Spleen (tissue), 11 donors: ENCODE measurements around the gene PLEKHJ1. TPM values are rescaled to one million over a fixed set of nuclear protein-coding genes. Genes with fewer than 3 reads are reported as not detected.
A peak's percentile ranks its signal among the peaks of the same experiment; 100 is the strongest.

Experiments
- DNase-seq: peaks from one replicate; pipeline ENCODE4 v3.0.0-alpha.2; 2020
- H3K27ac ChIP-seq, 8 donors: fragments of 200-600 bp; sonication (generic) in 7 of 8; 1 replicate in 4 of 8; 2 replicates in 4 of 8; pipeline versions ENCODE4 v1.5.0 to v1.8.0; 2016 to 2021; ENCODE audit warnings: inconsistent platforms in 4 of 8, mild to moderate bottlenecking in 4 of 8, moderate library complexity in 1 of 8
- H3K27me3 ChIP-seq, 7 donors: fragments of 200-600 bp; sonication (generic) in 6 of 7; replicated peaks in 1 of 7; 1 replicate in 4 of 7; 2 replicates in 3 of 7; pipeline versions ENCODE4 v1.5.0 to v1.8.0; 2016 to 2021; ENCODE audit warnings: inconsistent platforms in 3 of 7, mild to moderate bottlenecking in 1 of 7
- H3K36me3 ChIP-seq, 6 donors: fragments of 200-600 bp; sonication (generic) in 5 of 6; 1 replicate in 4 of 6; 2 replicates in 2 of 6; pipeline versions ENCODE4 v1.5.0 to v1.8.0; 2016 to 2021; ENCODE audit warnings: inconsistent platforms in 2 of 6
- H3K4me1 ChIP-seq, 6 donors: fragments of 200-600 bp; sonication (generic) in 5 of 6; 1 replicate in 3 of 6; 2 replicates in 3 of 6; pipeline versions ENCODE4 v1.5.0 to v1.8.0; 2016 to 2021; ENCODE audit warnings: inconsistent platforms in 3 of 6
- H3K4me3 ChIP-seq, 8 donors: fragments of 200-600 bp; sonication (generic) in 7 of 8; 1 replicate in 4 of 8; 2 replicates in 4 of 8; pipeline versions ENCODE4 v1.5.0 to v1.8.0; 2016 to 2021; ENCODE audit warnings: inconsistent platforms in 4 of 8, mild to moderate bottlenecking in 4 of 8, moderate library complexity in 2 of 8
- H3K9me3 ChIP-seq, 8 donors: fragments of 200-600 bp; sonication (generic) in 7 of 8; 1 replicate in 4 of 8; 2 replicates in 4 of 8; pipeline versions ENCODE4 v1.5.0 to v1.8.0; 2016 to 2021; ENCODE audit warnings: inconsistent platforms in 4 of 8
- POLR2A ChIP-seq, 3 donors: fragments of 450-650 bp; IDR thresholded peaks; one replicate each; pipeline ENCODE4 v1.5.1; 2017; ENCODE audit warnings: antibody characterized with exemption in 3 of 3, mild to moderate bottlenecking in 1 of 3
- POLR2AphosphoS5 ChIP-seq, 3 donors: sonication (generic); formaldehyde crosslinking; IDR thresholded peaks; one replicate each; pipeline ENCODE4 v1.5.1; 2017; ENCODE audit warnings: antibody characterized with exemption in 3 of 3
- WGBS, 5 donors: extraction: QIAGEN DNeasy Blood & Tissue Kit in 3 of 5; methylation state at CpG; one replicate each; pipeline versions ENCODE4 v1.1.5 to v1.1.7; 2013 to 2018; 5-methylcytosine and 5-hydroxymethylcytosine counted together
- intact Hi-C: fragments of 100-400 bp; cut with DNase I; formaldehyde crosslinking; loops from one replicate; pipeline ENCODE4 v1.15.0; 2023; ENCODE audit warnings: low total_unique reads
- polyA plus RNA-seq, 3 donors: library from polyadenylated mRNA; stranded (reverse); fragments of 200-250 nt; gene quantifications; one replicate each; pipeline ENCODE4 v1.2.1, GENCODE V29; 2013
- total RNA-seq, 7 donors: library from RNA; depleted of rRNA in 3 of 7; stranded (reverse); fragments of >200 nt in 3 of 7; fragmentation: NEBNext Ultra II Directional in 4 of 7; extraction: Animal tissue kit (Norgen Biotek cat#: 25700) in 4 of 7; gene quantifications; one replicate each; pipeline versions ENCODE4 v1.1.0 to v1.2.1, GENCODE V29; 2016 to 2021
- TF ChIP-seq, protein P1 (sequence below), 11 experiments: fragments of 200-600 bp in 7 of 11; fragments of 450-650 bp in 4 of 11; sonication (generic) in 4 of 11; IDR thresholded peaks in 8 of 11; conservative IDR thresholded peaks in 3 of 11; 1 replicate in 7 of 11; 2 replicates in 4 of 11; pipeline versions ENCODE4 v1.4.0 to v1.8.0; 2016 to 2021; ENCODE audit warnings: antibody characterized with exemption in 11 of 11, inconsistent platforms in 4 of 11, mild to moderate bottlenecking in 1 of 11
- donor health status: healthy with polysubstance abuse.
- donor health status: DM: no; HTN: no; CAD: no; lungs with moderate emphysema.
- donor health status: DM: no; HTN: no; CAD: no.
- donor health status: Bipolar disorder and iron deficiency.
- donor health status: healthy.
- donor health status: DM: no; HTN: no; CAD: no.
- donor health status: DM: yes; HTN: yes; CAD: no.

PLEKHJ1 gene
- total and polyA plus RNA-seq, 10 donors: 37.7 to 117 (median 57.4) TPM

DNA sequence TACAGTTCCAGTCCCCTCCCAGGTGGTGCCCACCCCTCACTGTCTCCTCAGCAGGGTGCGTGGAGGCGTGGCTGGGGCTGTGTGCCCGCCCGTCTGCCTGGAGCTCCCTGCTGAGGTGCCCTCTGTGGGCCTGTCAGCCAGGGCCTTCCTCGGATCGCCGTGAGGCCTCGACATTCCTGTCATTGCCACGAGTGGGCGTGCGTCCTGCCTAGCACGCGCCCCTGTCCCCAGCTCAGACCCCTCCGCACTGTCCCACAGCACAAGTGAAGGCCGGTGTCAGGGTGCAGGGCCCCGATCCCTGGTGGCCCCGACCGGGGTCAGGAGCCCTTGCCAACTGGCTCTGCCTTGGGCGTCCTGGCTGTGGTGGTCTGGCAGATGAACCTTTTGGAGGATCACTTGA, 40.2 kb downstream of the PLEKHJ1 start:
- Histone ChIP-seq H3K9me3 (no peaks in the 10 kb centered on the region), H3K36me3 (peaks cover 0 to 97% (median 65%) of the 10 kb centered on the region in 6 donors), H3K4me3 (no peak overlapping the region), H3K4me1 (peaks cover 0 to 22% (median 0%) of the 10 kb centered on the region in 6 donors), H3K27me3 (no peaks in the 10 kb centered on the region), H3K27ac (no peak overlapping the region)
- intact Hi-C loops: no loop called here
- no peak for DNase-seq
- TF ChIP-seq POLR2AphosphoS5 (IDR thresholded peaks at IDR 0.05) (peak in 1 of 3 donors; percentile 31), POLR2A (IDR thresholded peaks at IDR 0.05) (no peak)
- TF ChIP-seq, protein P1, sequence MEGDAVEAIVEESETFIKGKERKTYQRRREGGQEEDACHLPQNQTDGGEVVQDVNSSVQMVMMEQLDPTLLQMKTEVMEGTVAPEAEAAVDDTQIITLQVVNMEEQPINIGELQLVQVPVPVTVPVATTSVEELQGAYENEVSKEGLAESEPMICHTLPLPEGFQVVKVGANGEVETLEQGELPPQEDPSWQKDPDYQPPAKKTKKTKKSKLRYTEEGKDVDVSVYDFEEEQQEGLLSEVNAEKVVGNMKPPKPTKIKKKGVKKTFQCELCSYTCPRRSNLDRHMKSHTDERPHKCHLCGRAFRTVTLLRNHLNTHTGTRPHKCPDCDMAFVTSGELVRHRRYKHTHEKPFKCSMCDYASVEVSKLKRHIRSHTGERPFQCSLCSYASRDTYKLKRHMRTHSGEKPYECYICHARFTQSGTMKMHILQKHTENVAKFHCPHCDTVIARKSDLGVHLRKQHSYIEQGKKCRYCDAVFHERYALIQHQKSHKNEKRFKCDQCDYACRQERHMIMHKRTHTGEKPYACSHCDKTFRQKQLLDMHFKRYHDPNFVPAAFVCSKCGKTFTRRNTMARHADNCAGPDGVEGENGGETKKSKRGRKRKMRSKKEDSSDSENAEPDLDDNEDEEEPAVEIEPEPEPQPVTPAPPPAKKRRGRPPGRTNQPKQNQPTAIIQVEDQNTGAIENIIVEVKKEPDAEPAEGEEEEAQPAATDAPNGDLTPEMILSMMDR (IDR thresholded peaks at IDR 0.05 in 8 of 11, conservative IDR thresholded peaks at IDR 0.05 in 3 of 11): no peak
- WGBS, 5 donors: 91 to 97% (median 95%) methylated on average over 9 to 19 of the region's 19 CpGs

DNA sequence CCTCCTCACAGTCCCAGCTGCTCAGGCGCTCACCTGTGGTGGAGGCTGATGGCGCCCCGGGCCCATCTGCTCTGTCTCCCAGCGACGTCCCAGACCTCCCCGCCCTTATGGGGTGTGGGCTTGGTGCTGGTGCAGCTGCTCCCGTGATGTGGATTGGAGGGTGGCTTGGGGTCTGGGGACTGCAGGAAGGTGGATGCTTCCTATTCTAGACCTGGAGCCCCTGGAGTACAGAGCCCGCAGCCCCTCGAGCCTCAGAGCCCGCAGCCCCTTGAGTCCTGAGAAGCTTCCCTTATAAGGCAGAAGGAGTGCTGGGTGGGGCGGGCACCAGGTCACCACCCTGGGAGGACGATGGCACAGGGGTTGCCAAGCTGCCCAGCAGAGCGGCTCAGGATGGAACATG, 40.8 kb downstream of the PLEKHJ1 start:
- Histone ChIP-seq H3K27me3 (no peaks in the 10 kb centered on the region), H3K36me3 (peaks cover 0 to 100% (median 69%) of the 10 kb centered on the region in 6 donors), H3K4me3 (no peak overlapping the region), H3K9me3 (no peaks in the 10 kb centered on the region), H3K4me1 (peaks cover 0 to 22% (median 0%) of the 10 kb centered on the region in 6 donors), H3K27ac (no peak overlapping the region)
- no peak for DNase-seq
- 94 to 96% (median 96%) methylated on average over 10 to 13 of the region's 13 CpGs for WGBS, 5 donors
- intact Hi-C loops: no loop called here
- TF ChIP-seq POLR2A (IDR thresholded peaks at IDR 0.05) (no peak), POLR2AphosphoS5 (IDR thresholded peaks at IDR 0.05) (no peak)
- TF ChIP-seq, protein P1 (IDR thresholded peaks at IDR 0.05 in 8 of 11, conservative IDR thresholded peaks at IDR 0.05 in 3 of 11): no peak

DNA sequence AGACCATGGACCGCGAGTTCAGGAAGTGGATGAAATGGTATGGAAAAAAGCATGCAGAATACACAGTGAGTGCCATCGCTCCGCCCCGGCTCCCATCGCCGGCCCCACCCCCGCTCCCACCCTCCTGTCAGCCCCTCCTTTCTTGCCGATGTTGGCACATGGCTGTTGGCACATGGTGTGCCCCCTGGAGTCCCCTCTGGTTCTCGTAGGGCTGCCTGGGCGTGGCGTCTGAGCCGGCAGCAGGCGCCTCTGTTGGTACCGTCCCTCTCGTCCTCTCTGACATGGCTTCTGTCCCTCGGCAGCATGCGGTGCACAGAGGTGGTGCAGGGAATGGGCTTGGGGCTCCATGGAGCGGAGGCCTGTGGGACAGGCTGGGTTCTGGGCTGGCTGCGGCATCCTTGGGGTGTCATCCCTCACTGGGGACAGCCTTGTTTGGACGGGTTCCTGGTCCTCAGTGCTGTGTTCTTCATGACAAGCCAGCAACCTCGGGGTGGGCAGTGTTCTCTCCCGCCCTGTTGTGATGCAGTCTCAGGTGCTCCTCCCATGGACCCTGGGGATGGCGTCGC, 41.5 kb downstream of the PLEKHJ1 start:
- H3K27me3 ChIP-seq: no peaks in the 10 kb centered on the region
- WGBS, 5 donors: 89 to 95% (median 92%) methylated on average over 17 to 25 of the region's 25 CpGs
- H3K27ac ChIP-seq: no peak overlapping the region
- H3K9me3 ChIP-seq: no peaks in the 10 kb centered on the region
- TF ChIP-seq POLR2A (IDR thresholded peaks at IDR 0.05) (no peak), POLR2AphosphoS5 (IDR thresholded peaks at IDR 0.05) (no peak)
- TF ChIP-seq, protein P1 (IDR thresholded peaks at IDR 0.05 in 8 of 11, conservative IDR thresholded peaks at IDR 0.05 in 3 of 11): no peak
- H3K4me1 ChIP-seq: peaks cover 0 to 22% (median 0%) of the 10 kb centered on the region in 6 donors
- H3K4me3 ChIP-seq: no peak overlapping the region
- H3K36me3 ChIP-seq: peaks cover 0 to 100% (median 67%) of the 10 kb centered on the region in 6 donors
- intact Hi-C loops: no loop called here
- no peak for DNase-seq

DNA sequence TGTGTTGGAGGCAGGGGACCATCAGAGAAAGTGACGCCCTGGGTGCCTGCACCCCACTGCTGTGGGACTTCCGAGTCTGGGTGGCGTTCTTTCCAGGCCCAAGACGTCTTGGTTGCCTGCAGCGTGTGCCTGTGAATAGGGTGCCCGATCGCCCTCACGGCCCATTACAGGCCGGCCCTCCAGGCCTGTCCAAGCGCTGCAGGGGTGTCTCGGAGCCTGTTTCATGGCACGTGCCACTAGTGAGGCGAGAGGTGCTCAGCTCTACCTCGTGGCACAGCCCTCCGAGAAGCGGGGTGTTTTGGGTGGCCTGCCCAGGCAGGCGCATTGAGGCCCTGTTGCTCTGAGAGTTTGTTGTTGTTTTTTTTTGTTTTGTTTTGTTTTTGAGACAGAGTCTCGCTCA, 42.3 kb downstream of the PLEKHJ1 start:
- Histone ChIP-seq H3K9me3 (no peaks in the 10 kb centered on the region), H3K27ac (no peak overlapping the region), H3K4me1 (peaks cover 0 to 28% (median 3%) of the 10 kb centered on the region in 6 donors), H3K4me3 (no peak overlapping the region), H3K27me3 (no peaks in the 10 kb centered on the region), H3K36me3 (peaks cover 0 to 100% (median 71%) of the 10 kb centered on the region in 6 donors)
- intact Hi-C loops: no loop called here
- DNase-seq: no peak
- 90 to 97% (median 96%) methylated on average over 15 to 18 of the region's 18 CpGs for WGBS, 5 donors
- TF ChIP-seq POLR2AphosphoS5 (IDR thresholded peaks at IDR 0.05) (peak in 1 of 3 donors; percentile 53), POLR2A (IDR thresholded peaks at IDR 0.05) (no peak)
- TF ChIP-seq, protein P1 (IDR thresholded peaks at IDR 0.05 in 8 of 11, conservative IDR thresholded peaks at IDR 0.05 in 3 of 11): no peak
